Body of pancreas (tissue), 4 donors: ENCODE data around the gene SOBP.

Experiments used
- POLR2A ChIP-seq, 3 donors: fragments of 450-650 bp; IDR thresholded peaks; one replicate each; pipeline ENCODE4 v1.6.1; 2016; ENCODE audit warnings: antibody characterized with exemption in 3 of 3, mild to moderate bottlenecking in 2 of 3
- TF ChIP-seq, protein P1 (sequence below), 7 experiments: fragments of 450-650 bp in 4 of 7; fragments of 200-600 bp in 3 of 7; sonication (generic) in 3 of 7; IDR thresholded peaks; one replicate each; pipeline ENCODE4 v1.5.1; 2016 to 2019; ENCODE audit warnings: antibody characterized with exemption in 7 of 7

DNA sequence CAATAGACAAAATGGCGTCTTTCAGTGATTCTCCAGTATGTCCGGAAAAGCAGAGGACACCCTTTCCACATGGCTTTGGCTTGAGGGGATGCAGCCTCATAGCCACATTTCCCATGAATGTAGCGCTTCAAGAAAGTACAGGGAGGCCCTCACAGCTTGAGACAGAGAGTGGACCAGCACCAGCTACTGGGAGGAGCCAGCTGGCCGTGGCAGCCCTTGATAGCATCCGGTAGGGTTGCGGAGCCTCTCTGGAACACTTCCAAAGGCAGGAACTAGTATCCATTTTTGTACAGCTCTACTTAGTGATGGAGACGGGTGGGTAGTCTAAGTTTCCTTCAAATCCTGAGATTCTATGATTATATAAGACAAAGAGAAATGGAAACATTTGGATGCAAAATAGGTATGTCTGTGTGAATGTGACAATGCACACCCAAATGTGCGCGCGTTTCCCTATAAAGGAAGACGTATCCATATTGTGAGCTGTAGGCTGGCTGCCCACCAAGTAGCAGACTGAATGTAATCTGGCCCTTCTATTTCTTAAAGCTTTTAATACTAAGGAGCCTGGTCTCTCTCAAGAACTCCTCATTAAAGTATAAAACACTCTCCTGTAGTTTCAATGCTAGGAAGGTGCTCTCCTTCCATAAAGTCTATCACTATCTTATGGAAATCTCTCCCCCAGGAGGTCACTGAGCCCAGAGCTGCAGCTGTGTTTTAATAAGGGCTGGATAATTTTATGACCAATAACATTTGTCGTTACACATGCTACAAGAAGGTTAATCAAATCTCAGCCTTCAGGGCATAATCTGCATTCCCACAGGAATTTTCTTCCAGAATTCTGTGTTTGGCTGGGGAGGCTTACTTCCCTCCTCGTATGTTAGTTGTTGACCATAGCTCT, 74.0 kb downstream of the SOBP start:
- TF ChIP-seq POLR2A (IDR thresholded peaks at IDR 0.05) = no peak
- TF ChIP-seq, protein P1, sequence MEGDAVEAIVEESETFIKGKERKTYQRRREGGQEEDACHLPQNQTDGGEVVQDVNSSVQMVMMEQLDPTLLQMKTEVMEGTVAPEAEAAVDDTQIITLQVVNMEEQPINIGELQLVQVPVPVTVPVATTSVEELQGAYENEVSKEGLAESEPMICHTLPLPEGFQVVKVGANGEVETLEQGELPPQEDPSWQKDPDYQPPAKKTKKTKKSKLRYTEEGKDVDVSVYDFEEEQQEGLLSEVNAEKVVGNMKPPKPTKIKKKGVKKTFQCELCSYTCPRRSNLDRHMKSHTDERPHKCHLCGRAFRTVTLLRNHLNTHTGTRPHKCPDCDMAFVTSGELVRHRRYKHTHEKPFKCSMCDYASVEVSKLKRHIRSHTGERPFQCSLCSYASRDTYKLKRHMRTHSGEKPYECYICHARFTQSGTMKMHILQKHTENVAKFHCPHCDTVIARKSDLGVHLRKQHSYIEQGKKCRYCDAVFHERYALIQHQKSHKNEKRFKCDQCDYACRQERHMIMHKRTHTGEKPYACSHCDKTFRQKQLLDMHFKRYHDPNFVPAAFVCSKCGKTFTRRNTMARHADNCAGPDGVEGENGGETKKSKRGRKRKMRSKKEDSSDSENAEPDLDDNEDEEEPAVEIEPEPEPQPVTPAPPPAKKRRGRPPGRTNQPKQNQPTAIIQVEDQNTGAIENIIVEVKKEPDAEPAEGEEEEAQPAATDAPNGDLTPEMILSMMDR (IDR thresholded peaks at IDR 0.05) = no peak
